Cardiac fibroblast (primary cell): ENCODE data around the gene KYAT1.

Experiments used
- DNase-seq, 2 donors: peaks; one replicate each; pipeline versions ENCODE4 v3.0.0 to v3.0.0-alpha.2; 2010; ENCODE audit warnings: low read depth in 2 of 2
- H3K4me3 ChIP-seq, 2 donors: replicated peaks in 1 of 2; 1 replicate in 1 of 2; 2 replicates in 1 of 2; pipeline ENCODE4 v1.5.1; 2011; ENCODE audit warnings: low read depth in 2 of 2, low read length in 2 of 2, mild to moderate bottlenecking in 2 of 2, moderate library complexity in 1 of 2
- TF ChIP-seq, protein P1 (sequence below): IDR thresholded peaks from one replicate; pipeline ENCODE4 v1.5.1; 2011; ENCODE audit warnings: low read depth, mild to moderate bottlenecking, low read length, inconsistent platforms

Gene KYAT1

DNA sequence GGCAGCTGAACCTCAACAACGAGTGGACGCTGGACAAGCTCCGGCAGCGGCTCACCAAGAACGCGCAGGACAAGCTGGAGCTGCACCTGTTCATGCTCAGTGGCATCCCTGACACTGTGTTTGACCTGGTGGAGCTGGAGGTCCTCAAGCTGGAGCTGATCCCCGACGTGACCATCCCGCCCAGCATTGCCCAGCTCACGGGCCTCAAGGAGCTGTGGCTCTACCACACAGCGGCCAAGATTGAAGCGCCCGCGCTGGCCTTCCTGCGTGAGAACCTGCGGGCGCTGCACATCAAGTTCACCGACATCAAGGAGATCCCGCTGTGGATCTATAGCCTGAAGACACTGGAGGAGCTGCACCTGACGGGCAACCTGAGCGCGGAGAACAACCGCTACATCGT lies 26.6 kb upstream of the KYAT1 start:
- no peak for DNase-seq
- TF ChIP-seq, protein P1, sequence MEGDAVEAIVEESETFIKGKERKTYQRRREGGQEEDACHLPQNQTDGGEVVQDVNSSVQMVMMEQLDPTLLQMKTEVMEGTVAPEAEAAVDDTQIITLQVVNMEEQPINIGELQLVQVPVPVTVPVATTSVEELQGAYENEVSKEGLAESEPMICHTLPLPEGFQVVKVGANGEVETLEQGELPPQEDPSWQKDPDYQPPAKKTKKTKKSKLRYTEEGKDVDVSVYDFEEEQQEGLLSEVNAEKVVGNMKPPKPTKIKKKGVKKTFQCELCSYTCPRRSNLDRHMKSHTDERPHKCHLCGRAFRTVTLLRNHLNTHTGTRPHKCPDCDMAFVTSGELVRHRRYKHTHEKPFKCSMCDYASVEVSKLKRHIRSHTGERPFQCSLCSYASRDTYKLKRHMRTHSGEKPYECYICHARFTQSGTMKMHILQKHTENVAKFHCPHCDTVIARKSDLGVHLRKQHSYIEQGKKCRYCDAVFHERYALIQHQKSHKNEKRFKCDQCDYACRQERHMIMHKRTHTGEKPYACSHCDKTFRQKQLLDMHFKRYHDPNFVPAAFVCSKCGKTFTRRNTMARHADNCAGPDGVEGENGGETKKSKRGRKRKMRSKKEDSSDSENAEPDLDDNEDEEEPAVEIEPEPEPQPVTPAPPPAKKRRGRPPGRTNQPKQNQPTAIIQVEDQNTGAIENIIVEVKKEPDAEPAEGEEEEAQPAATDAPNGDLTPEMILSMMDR = no peak
- H3K4me3 ChIP-seq = no peak overlapping the region

DNA sequence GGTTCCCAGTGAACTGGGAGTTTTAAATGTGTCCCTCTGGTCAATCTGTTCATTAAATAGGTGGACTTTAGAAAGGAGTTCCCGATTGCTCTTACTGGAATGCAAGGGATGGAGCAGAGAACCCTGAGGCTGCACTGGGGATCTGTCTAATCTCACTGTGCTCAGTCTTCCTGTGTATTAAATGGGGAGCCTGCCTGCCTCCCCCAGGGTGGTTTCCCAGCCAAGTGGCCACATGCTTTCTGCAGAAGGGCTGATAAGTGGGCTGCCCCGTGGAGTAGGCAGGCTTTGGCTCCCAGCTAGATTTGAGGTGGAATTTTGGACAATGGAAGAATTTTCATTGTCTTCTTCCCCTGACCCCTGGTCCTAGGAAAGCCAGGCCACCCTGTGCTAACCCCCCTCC lies 25.0 kb upstream of the KYAT1 start:
- no peak overlapping the region for H3K4me3 ChIP-seq
- peak in 1 of 2 donors; percentile 29 for DNase-seq
- TF ChIP-seq, protein P1 = no peak

DNA sequence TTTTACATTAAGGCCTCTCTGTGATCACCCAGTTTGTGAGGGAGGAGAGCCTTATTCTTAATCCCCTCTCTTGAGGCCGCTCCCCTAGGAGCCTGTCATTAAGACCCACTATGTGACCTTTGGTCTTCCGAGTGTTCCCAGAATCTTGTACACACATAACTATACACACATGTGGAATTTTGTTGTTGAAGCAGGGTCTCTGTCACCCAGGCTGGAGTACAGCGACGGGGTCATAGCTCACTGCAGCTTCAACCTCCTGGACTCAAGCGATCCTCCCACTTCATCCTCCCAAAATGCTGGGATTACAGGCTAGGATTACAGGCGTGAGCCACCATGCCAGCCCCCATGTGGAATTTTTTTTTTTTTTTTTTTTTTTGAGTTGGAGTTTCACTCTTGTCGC lies 24.2 kb upstream of the KYAT1 start:
- TF ChIP-seq, protein P1 = no peak
- no peak for DNase-seq
- H3K4me3 ChIP-seq = no peak overlapping the region

DNA sequence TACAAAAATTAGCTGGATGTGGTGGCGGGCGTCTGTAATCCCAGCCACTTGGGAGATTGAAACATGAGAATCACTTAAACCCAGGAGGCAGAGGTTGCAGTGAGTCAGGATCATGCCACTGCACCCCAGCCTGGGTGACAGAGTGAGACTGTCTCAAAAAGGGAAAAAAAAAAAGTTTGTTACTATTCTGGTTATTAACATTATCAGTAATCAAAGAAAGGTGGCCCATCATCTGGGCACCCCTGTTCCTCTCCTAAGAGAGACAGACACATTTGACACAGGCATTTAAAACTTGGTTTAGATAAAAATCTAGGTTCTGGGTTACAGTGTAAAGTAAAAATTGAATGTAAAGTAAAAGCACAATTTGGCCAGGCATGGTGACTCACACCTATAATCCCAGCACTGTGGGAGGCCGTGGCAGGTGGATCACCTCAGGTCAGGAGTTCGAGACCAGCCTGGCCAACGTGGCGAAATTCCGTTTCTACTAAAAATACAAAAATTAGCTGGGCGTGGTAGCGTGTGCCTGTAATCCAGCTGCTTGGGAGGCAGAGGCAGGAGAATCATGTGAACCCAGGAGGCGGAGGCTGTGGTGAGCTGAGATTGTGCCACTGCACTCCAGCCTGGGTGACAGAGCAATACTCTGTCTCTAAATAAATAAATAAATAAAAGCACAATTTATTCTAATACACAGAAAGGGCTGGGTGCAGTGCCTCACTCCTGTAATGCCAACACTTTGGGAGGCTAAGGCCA lies 22.3 kb upstream of the KYAT1 start:
- no peak overlapping the region for H3K4me3 ChIP-seq
- TF ChIP-seq, protein P1 = no peak
- DNase-seq = peak in 1 of 2 donors; percentile 46

DNA sequence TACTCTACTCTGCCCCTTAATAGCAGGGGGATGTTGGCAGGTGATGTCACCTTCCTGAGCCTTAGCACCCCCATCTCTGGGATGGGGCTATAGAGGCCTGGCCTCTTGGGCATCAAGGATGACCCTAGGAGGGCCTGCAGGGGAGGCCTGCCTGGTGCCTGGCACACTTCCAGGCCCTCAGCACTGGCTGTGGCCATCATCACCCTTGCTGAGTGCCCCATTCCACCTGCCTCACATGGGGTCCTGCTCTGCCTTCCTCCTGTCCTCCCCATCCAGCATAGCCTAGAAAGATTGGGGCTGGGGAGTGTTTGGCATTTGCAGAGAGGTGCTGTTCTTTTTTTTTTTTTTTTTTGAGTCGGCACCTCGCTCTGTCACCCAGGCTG lies 21.3 kb upstream of the KYAT1 start:
- TF ChIP-seq, protein P1 = no peak
- DNase-seq = no peak
- no peak overlapping the region for H3K4me3 ChIP-seq

DNA sequence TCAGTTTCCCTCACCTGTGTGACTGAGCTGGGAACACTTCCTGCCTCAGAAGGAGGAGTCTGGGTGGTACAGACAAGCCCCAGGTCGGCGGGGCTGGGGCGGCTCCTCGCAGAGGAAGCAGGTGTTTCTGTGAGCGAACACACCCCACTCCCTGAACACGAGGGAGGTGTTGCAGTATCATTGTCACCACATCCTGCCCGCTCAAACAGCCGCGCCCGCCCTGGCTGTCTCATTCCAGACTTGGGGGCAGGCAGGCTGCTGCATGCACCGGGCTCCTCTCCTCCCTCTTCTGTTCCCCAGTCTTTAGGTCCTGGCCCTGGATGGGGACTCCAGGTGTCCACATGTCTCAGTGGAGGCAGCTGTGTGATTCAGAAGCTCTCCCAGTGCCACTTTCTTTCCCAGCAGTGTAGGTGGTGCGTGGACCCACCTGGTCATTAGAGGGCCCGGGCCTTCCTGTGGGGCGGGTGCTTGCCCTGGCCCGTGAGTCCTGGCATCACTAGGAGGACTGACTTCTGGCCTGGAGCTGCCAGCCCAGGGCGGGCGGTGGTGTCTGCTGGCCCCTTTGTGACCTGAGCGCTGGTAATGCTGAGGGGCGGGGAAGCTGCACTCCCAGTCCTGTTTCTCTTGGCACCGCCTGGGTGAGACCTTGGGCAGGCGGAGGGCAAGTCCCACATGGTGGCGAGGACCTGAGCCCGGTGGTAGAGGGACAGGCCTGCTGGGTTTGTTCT lies 20.8 kb upstream of the KYAT1 start:
- TF ChIP-seq, protein P1 = no peak
- H3K4me3 ChIP-seq = no peak overlapping the region
- no peak for DNase-seq
